Liver (tissue), 9 donors: ENCODE measurements around the gene EXOC3L2. TPM values are rescaled to one million over a fixed set of nuclear protein-coding genes. Genes with fewer than 3 reads are reported as not detected.

Source experiments
- DNase-seq: peaks from one replicate; pipeline ENCODE4 v3.0.0-alpha.2; 2017; ENCODE audit warnings: low spot score
- H3K27ac ChIP-seq, 2 donors: one replicate each; pipeline ENCODE4 v1.7.0; 2013; ENCODE audit warnings: inconsistent platforms in 2 of 2, low read length in 2 of 2, control low read depth in 1 of 2, low read depth in 1 of 2, mild to moderate bottlenecking in 1 of 2
- H3K27me3 ChIP-seq, 4 donors: one replicate each; pipeline versions ENCODE4 v1.6.1 to v1.7.0; 2013; ENCODE audit warnings: low read length in 3 of 4, inconsistent platforms in 1 of 4, mild to moderate bottlenecking in 1 of 4, moderate library complexity in 1 of 4; ENCODE audit not compliant: control insufficient read depth in 4 of 4, insufficient read depth in 4 of 4
- H3K36me3 ChIP-seq, 4 donors: one replicate each; pipeline versions ENCODE4 v1.6.1 to v1.7.0; 2013; ENCODE audit warnings: low read length in 3 of 4, mild to moderate bottlenecking in 3 of 4, low read depth in 1 of 4, moderate library complexity in 1 of 4; ENCODE audit not compliant: control insufficient read depth in 4 of 4, insufficient read depth in 3 of 4
- H3K4me1 ChIP-seq, 4 donors: one replicate each; pipeline versions ENCODE4 v1.6.1 to v1.7.0; 2013; ENCODE audit warnings: low read length in 3 of 4, mild to moderate bottlenecking in 3 of 4, moderate library complexity in 1 of 4; ENCODE audit not compliant: control insufficient read depth in 4 of 4, insufficient read depth in 4 of 4
- H3K4me3 ChIP-seq, 3 donors: one replicate each; pipeline versions ENCODE4 v1.6.1 to v1.7.0; 2013; ENCODE audit warnings: low read length in 3 of 3, control low read depth in 1 of 3, low read depth in 1 of 3, mild to moderate bottlenecking in 1 of 3
- H3K9ac ChIP-seq, 2 donors: one replicate each; pipeline ENCODE4 v1.7.0; 2013; ENCODE audit warnings: low read length in 2 of 2, mild to moderate bottlenecking in 2 of 2, moderate library complexity in 2 of 2, control low read depth in 1 of 2, low read depth in 1 of 2
- H3K9me3 ChIP-seq, 4 donors: one replicate each; pipeline versions ENCODE4 v1.6.1 to v1.7.0; 2013; ENCODE audit warnings: low read length in 3 of 4; ENCODE audit not compliant: control insufficient read depth in 4 of 4
- ATF3 ChIP-seq: IDR thresholded peaks from 2 replicates; pipeline ENCODE4 v1.6.1; 2016; ENCODE audit warnings: antibody characterized with exemption
- EGR1 ChIP-seq, 2 donors: IDR thresholded peaks; 2 replicates each; pipeline ENCODE4 v1.6.1; 2016 to 2018; ENCODE audit warnings: antibody characterized with exemption in 2 of 2, low read depth in 2 of 2
- FOXA1 ChIP-seq: IDR thresholded peaks from 2 replicates; pipeline ENCODE4 v1.6.1; 2016; ENCODE audit warnings: antibody characterized with exemption
- FOXA2 ChIP-seq: IDR thresholded peaks from 2 replicates; pipeline ENCODE4 v1.6.1; 2016; ENCODE audit warnings: antibody characterized with exemption
- GABPA ChIP-seq, 2 donors: IDR thresholded peaks in 1 of 2; conservative IDR thresholded peaks in 1 of 2; 2 replicates each; pipeline ENCODE4 v1.6.1; 2016; ENCODE audit warnings: antibody characterized with exemption in 2 of 2, mild to moderate bottlenecking in 1 of 2, moderate library complexity in 1 of 2
- HNF4A ChIP-seq, 2 donors: conservative IDR thresholded peaks; 2 replicates each; pipeline ENCODE4 v1.6.1; 2016; ENCODE audit warnings: antibody characterized with exemption in 2 of 2, mild to moderate bottlenecking in 2 of 2
- HNF4G ChIP-seq: IDR thresholded peaks from 2 replicates; pipeline ENCODE4 v1.6.1; 2016; ENCODE audit warnings: antibody characterized with exemption
- JUND ChIP-seq, 2 donors: IDR thresholded peaks; 2 replicates each; pipeline ENCODE4 v1.6.1; 2016; ENCODE audit warnings: antibody characterized with exemption in 2 of 2
- MAX ChIP-seq: IDR thresholded peaks from 2 replicates; pipeline ENCODE4 v1.6.1; 2016; ENCODE audit warnings: antibody characterized with exemption
- NR2F2 ChIP-seq: IDR thresholded peaks from 2 replicates; pipeline ENCODE4 v1.6.1; 2016; ENCODE audit warnings: antibody characterized with exemption
- RAD21 ChIP-seq, 2 donors: IDR thresholded peaks; 2 replicates each; pipeline ENCODE4 v1.6.1; 2016; ENCODE audit warnings: antibody characterized with exemption in 2 of 2, mild to moderate bottlenecking in 2 of 2
- RXRA ChIP-seq, 2 donors: IDR thresholded peaks; 2 replicates each; pipeline ENCODE4 v1.6.1; 2017 to 2018; ENCODE audit warnings: antibody characterized with exemption in 2 of 2, mild to moderate bottlenecking in 1 of 2
- SP1 ChIP-seq: IDR thresholded peaks from 2 replicates; pipeline ENCODE4 v1.6.1; 2018; ENCODE audit warnings: antibody characterized with exemption, mild to moderate bottlenecking
- TAF1 ChIP-seq: conservative IDR thresholded peaks from 2 replicates; pipeline ENCODE4 v1.6.1; 2016; ENCODE audit warnings: antibody characterized with exemption, mild to moderate bottlenecking
- YY1 ChIP-seq: IDR thresholded peaks from 2 replicates; pipeline ENCODE4 v1.6.1; 2016; ENCODE audit warnings: antibody characterized with exemption, mild to moderate bottlenecking
- WGBS: extraction: QIAGEN DNeasy Blood & Tissue Kit; methylation state at CpG from one replicate; pipeline ENCODE4 v1.1.7; 2013; 5-methylcytosine and 5-hydroxymethylcytosine counted together
- polyA plus RNA-seq, 2 donors: library from polyadenylated mRNA; stranded (reverse) in 1 of 2; unstranded in 1 of 2; fragments of 200-250 nt in 1 of 2; fragments of >200 nt in 1 of 2; fragmentation: Nextera tagmentation in 1 of 2; extraction: Ambion mirVana in 1 of 2; gene quantifications; one replicate each; pipeline versions ENCODE4 v1.2.1 to v1.2.3, GENCODE V29; 2013 to 2015
- total RNA-seq, 2 donors: library from RNA; depleted of rRNA; stranded (reverse); fragments of >200 nt; gene quantifications; one replicate each; pipeline ENCODE4 v1.2.3, GENCODE V29; 2014
- TF ChIP-seq, protein P1 (sequence below): IDR thresholded peaks from 2 replicates; pipeline ENCODE4 v1.6.1; 2016; ENCODE audit warnings: antibody characterized with exemption, mild to moderate bottlenecking
- TF ChIP-seq, protein P2 (sequence below): IDR thresholded peaks from 2 replicates; pipeline ENCODE4 v1.6.1; 2016; ENCODE audit warnings: antibody characterized with exemption
- TF ChIP-seq, protein P3 (sequence below): fragments of 150-350 bp; IDR thresholded peaks from 2 replicates; pipeline ENCODE4 v1.5.1; 2017; ENCODE audit warnings: improper control_type of control experiment, low read depth, low read length; ENCODE audit not compliant: missing input control
- donor health status: healthy.
- donor health status: healthy.
- donor health status: healthy.
- donor health status: healthy.
- donor health status: healthy.

The EXOC3L2 gene
- total and polyA plus RNA-seq, 4 donors: 1.3 to 7.3 (median 4.1) TPM

DNA sequence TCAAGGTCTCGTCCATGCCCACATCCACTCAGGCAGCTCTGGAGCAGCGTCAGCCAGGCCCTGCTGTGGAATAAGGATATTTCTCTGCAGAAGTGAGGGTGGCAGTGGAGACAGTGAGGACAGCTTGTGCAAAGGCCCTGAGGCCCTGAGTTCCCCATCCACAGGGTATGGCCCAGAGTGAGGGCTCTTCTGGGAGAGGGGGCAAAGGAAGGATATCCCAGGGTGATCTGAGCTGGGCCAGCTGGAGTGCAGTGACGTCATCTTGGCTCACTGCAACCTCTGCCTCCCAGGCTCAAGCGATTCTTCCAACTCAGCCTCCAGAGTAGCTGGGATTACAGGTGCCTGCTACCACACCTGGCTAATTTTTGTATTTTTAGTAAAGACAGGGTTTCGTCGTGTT, 17.4 kb upstream of the EXOC3L2 start:
- DNase-seq: no peak
- Histone ChIP-seq H3K9me3 (no peaks in the 10 kb centered on the region), H3K4me3 (no peak overlapping the region), H3K27me3 (no peaks in the 10 kb centered on the region), H3K9ac (no peak overlapping the region), H3K4me1 (no peaks in the 10 kb centered on the region), H3K27ac (no peak overlapping the region), H3K36me3 (peaks cover 0 to 11% (median 6%) of the 10 kb centered on the region in 4 donors)
- 95% methylated on average over 6 of the region's 6 CpGs for WGBS
- TF ChIP-seq FOXA1: no peak
- TF ChIP-seq, protein P1, sequence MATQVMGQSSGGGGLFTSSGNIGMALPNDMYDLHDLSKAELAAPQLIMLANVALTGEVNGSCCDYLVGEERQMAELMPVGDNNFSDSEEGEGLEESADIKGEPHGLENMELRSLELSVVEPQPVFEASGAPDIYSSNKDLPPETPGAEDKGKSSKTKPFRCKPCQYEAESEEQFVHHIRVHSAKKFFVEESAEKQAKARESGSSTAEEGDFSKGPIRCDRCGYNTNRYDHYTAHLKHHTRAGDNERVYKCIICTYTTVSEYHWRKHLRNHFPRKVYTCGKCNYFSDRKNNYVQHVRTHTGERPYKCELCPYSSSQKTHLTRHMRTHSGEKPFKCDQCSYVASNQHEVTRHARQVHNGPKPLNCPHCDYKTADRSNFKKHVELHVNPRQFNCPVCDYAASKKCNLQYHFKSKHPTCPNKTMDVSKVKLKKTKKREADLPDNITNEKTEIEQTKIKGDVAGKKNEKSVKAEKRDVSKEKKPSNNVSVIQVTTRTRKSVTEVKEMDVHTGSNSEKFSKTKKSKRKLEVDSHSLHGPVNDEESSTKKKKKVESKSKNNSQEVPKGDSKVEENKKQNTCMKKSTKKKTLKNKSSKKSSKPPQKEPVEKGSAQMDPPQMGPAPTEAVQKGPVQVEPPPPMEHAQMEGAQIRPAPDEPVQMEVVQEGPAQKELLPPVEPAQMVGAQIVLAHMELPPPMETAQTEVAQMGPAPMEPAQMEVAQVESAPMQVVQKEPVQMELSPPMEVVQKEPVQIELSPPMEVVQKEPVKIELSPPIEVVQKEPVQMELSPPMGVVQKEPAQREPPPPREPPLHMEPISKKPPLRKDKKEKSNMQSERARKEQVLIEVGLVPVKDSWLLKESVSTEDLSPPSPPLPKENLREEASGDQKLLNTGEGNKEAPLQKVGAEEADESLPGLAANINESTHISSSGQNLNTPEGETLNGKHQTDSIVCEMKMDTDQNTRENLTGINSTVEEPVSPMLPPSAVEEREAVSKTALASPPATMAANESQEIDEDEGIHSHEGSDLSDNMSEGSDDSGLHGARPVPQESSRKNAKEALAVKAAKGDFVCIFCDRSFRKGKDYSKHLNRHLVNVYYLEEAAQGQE: no peak
- TF ChIP-seq, protein P2, sequence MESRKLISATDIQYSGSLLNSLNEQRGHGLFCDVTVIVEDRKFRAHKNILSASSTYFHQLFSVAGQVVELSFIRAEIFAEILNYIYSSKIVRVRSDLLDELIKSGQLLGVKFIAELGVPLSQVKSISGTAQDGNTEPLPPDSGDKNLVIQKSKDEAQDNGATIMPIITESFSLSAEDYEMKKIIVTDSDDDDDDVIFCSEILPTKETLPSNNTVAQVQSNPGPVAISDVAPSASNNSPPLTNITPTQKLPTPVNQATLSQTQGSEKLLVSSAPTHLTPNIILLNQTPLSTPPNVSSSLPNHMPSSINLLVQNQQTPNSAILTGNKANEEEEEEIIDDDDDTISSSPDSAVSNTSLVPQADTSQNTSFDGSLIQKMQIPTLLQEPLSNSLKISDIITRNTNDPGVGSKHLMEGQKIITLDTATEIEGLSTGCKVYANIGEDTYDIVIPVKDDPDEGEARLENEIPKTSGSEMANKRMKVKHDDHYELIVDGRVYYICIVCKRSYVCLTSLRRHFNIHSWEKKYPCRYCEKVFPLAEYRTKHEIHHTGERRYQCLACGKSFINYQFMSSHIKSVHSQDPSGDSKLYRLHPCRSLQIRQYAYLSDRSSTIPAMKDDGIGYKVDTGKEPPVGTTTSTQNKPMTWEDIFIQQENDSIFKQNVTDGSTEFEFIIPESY: no peak
- no peak for TF ChIP-seq EGR1 (IDR thresholded peaks at IDR 0.05; ENCODE audit: low read depth in 2 of 2)
- no peak for TF ChIP-seq GABPA (IDR thresholded peaks at IDR 0.05 in 1 of 2, conservative IDR thresholded peaks at IDR 0.05 in 1 of 2)
- TF ChIP-seq RAD21 (IDR thresholded peaks at IDR 0.05): no peak
- TF ChIP-seq MAX: no peak
- TF ChIP-seq RXRA (IDR thresholded peaks at IDR 0.05): no peak
- TF ChIP-seq NR2F2: no peak
- TF ChIP-seq HNF4G: no peak
- TF ChIP-seq TAF1: no peak
- no peak for TF ChIP-seq YY1
- no peak for TF ChIP-seq ATF3
- no peak for TF ChIP-seq JUND (IDR thresholded peaks at IDR 0.05)
- no peak for TF ChIP-seq HNF4A (conservative IDR thresholded peaks at IDR 0.05)
- TF ChIP-seq, protein P3, sequence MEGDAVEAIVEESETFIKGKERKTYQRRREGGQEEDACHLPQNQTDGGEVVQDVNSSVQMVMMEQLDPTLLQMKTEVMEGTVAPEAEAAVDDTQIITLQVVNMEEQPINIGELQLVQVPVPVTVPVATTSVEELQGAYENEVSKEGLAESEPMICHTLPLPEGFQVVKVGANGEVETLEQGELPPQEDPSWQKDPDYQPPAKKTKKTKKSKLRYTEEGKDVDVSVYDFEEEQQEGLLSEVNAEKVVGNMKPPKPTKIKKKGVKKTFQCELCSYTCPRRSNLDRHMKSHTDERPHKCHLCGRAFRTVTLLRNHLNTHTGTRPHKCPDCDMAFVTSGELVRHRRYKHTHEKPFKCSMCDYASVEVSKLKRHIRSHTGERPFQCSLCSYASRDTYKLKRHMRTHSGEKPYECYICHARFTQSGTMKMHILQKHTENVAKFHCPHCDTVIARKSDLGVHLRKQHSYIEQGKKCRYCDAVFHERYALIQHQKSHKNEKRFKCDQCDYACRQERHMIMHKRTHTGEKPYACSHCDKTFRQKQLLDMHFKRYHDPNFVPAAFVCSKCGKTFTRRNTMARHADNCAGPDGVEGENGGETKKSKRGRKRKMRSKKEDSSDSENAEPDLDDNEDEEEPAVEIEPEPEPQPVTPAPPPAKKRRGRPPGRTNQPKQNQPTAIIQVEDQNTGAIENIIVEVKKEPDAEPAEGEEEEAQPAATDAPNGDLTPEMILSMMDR: no peak
- no peak for TF ChIP-seq SP1
- no peak for TF ChIP-seq FOXA2
